Measurements from ENCODE around the gene LRRK1. TPM values are rescaled to one million over a fixed set of nuclear protein-coding genes. Genes with fewer than 3 reads are reported as not detected.

LRRK1 gene
- total RNA-seq, 1 experiment from 2014 or later = not detected

DNA sequence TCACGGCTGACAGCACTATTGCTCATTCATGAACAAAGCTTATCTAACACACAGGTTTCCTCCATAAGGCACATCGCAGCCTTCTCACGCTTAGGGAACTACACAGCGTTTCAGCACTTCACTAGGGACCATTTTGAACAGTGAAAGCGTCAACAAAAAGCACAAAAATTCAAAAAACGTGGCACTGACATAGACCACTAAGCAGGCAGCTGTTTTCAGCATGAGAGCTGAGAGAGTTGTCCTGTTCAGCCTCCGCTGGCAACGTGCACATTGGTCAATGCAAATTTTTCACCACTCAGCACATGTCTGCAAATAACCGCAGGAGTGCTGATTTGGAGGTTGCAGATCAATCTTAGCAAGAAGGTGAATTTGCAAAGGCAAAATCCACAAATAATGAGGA lies 109.2 kb downstream of the LRRK1 start:
- DNase-seq (ENCODE audit: low spot score) = no peak
- in situ Hi-C loops (cut with HindIII; ENCODE audit: low sequenced_read_pairs) = no loop called here

DNA sequence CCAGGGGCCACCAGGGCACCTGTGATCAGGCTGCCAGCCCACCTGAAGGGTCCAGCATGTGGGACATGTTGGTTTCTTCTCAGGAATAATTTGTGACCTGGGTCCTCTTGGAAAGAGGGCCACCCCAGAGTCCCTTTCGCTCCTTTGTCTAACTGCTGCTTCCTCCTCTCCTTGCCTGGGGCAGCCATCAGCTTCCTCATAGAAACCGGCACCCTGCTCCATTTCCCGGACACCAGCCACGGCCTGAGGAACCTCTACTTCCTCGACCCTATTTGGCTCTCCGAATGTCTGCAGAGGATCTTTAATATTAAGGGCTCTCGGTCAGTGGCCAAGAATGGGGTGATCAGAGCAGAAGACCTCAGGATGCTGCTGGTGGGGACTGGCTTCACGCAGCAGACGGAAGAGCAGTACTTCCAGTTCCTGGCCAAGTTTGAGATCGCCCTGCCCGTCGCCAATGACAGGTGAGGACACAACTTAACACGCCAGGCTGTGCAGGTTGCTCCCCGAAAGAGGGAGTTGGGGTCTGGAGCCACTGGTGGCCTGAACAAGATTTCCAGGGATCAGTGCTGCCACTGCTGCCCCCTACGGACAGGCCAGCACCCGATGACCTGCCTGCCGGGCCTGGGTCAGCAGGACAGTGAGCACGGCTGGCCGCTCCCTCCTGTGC lies 109.7 kb downstream of the LRRK1 start:
- DNase-seq (ENCODE audit: low spot score) = no peak
- in situ Hi-C loops (cut with HindIII; ENCODE audit: low sequenced_read_pairs) = no loop called here

DNA sequence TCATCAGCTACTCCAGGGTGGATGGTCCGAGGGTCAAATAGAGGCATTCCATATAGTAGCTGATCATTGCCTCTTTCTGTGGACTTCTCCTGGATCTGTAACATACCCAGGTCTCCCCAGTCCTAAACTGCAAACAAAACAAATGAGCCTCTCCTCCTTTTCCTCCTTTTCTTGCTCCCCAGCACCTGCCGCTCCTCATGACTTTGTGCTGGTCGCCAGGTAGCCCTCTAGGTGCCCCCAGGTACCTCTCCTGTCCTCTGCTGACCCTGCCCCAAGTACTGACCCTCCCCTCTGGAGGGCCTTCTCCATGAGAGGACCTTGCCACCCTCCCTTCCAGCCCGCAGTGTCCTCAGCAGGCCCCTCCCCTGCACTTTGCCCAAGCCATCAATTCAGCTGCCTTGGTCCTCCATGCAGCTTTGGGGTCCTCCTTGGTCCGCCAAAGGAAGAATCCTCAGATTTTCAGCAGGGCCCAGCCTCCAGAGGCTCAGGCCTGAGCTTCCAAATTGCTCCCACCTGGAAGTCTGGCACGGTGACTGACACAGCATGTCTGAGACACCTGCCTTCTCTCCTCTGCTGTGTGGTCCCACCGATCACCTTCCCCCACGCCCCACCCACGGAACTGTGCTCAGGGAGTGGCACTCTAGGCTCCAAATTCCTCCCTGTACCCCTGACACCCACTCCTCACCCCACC lies 111.0 kb downstream of the LRRK1 start:
- in situ Hi-C loops (cut with HindIII; ENCODE audit: low sequenced_read_pairs) = no loop called here
- no peak for DNase-seq (ENCODE audit: low spot score)

DNA sequence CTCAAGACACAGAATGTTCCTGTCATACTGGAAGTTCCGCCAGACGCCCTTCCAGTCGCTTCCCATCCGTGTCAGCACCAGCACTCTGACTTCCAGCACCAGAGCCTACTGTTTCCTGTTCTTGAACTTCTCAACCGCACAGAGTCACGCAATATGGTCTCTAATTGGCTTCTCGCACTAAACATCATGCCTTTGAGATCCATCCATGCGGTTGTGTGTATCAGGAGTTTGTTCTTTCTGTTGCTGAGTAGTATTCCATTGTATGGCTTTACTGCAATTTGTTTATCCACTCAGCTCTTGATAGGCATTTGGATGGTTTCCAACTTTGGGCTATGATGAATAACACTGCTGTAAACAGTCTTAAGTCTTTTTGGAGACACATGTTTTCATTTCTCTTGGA lies 112.1 kb downstream of the LRRK1 start:
- DNase-seq (ENCODE audit: low spot score) = no peak
- in situ Hi-C loops (cut with HindIII; ENCODE audit: low sequenced_read_pairs) = no loop called here

DNA sequence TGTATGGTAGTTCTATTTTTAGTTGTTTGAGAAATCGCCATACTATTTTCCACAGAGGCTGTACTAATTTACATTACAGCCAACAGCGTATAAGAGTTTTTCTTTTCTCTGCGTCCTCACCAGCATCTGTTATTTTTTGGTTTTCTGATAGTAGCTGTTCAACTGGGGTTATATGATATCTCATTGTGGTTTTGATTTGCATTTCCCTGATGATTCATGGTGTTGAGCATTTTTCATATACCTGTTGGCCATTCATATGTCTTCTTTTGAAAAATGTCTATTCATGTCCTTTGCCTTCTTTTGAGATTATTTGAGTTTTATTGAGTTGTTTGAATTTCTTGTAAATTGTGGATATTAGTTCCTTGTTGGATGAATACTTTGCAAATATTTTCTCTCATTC lies 114.6 kb downstream of the LRRK1 start:
- in situ Hi-C loops (cut with HindIII; ENCODE audit: low sequenced_read_pairs) = no loop called here
- no peak for DNase-seq (ENCODE audit: low spot score)

GRCh38 chr15:101035611-101036010 lies 116.5 kb downstream of the LRRK1 start:
- in situ Hi-C loops (cut with HindIII; ENCODE audit: low sequenced_read_pairs) = no loop called here
- no peak for DNase-seq (ENCODE audit: low spot score)

GRCh38 chr15:101036189-101036588 lies 117.0 kb downstream of the LRRK1 start:
- in situ Hi-C loops (cut with HindIII; ENCODE audit: low sequenced_read_pairs) = no loop called here
- DNase-seq (ENCODE audit: low spot score) = no peak

DNA sequence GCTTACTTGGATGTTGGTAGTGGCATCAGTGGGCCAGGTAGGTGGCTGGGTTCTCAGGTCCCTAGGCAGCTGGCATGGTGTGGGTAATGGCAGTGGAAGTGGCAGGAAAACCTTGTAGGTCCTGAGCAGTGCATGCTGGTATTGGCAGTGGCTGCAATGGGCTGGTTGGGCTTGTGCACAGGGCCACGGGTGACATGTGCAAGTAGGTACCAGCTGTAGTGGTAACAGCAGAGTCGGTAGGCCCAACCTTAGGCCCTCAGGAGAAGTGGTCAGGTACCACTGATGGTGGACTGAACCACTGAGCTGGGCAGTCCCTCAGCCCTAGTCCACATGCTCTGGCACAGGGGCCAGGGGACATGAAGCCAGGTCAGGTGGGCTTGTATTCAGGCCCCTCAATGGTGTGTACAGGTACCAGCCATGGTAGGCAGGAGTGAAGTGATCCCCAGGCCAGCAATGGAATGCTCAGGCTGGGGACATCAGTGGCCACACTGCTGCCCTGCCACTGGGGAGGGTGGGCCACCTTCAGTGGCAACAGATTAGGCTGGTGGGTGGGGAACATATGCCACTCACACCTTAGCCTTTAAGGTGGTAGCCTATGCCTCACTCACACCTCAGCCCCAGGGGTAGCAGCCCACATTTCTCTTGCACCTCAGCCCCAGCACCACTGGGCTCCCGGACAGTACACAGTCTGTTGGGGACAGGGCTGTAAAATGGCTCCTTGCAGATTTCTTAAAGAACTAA lies 118.1 kb downstream of the LRRK1 start:
- DNase-seq (ENCODE audit: low spot score) = no peak
- in situ Hi-C loops (cut with HindIII; ENCODE audit: low sequenced_read_pairs) = no loop called here

DNA sequence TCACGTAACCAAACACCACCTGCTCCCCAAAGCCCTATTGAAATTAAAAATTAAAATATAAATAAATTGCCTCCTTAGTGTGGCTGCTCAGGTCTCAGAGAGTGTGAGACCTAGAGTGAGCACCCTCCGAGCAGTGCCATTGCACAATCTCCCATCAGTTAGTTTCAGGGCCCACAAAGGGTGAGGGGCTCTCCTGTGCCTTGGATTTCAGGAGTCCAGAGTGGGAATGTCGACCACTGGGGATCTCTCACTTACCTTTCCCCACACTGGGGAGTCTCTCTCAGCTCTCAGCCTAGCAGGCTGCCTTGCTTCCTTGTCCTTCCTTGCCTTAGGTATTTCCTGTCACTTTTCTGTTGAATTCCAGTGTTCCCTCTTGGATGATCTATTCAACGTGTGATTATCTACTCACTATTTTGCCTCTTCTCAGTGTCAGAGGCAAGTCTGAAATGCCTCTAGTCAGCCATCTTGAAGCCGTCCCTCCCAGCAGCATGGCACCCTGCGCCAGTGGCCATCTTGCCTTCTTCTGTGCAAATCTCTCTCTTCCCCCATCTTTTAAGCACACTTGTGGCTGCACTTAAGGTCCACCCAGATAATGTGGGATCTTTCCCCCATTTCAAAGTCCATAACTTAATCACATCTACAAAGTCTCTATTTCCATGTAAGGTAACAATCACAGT lies 119.3 kb downstream of the LRRK1 start:
- in situ Hi-C loops (cut with HindIII; ENCODE audit: low sequenced_read_pairs) = no loop called here
- no peak for DNase-seq (ENCODE audit: low spot score)

- no peak for DNase-seq (ENCODE audit: low spot score)
- in situ Hi-C loops (cut with HindIII; ENCODE audit: low sequenced_read_pairs) = no loop called here
These were observed 120.3 kb downstream of the LRRK1 start for GRCh38 chr15:101039461-101039860.

GRCh38 chr15:101042320-101042719 lies 123.2 kb downstream of the LRRK1 start:
- DNase-seq (ENCODE audit: low spot score) = no peak
- in situ Hi-C loops (cut with HindIII; ENCODE audit: low sequenced_read_pairs) = no loop called here

- in situ Hi-C loops (cut with HindIII; ENCODE audit: low sequenced_read_pairs) = no loop called here
- no peak for DNase-seq (ENCODE audit: low spot score)
These were observed 123.9 kb downstream of the LRRK1 start for GRCh38 chr15:101043011-101043410.

DNA sequence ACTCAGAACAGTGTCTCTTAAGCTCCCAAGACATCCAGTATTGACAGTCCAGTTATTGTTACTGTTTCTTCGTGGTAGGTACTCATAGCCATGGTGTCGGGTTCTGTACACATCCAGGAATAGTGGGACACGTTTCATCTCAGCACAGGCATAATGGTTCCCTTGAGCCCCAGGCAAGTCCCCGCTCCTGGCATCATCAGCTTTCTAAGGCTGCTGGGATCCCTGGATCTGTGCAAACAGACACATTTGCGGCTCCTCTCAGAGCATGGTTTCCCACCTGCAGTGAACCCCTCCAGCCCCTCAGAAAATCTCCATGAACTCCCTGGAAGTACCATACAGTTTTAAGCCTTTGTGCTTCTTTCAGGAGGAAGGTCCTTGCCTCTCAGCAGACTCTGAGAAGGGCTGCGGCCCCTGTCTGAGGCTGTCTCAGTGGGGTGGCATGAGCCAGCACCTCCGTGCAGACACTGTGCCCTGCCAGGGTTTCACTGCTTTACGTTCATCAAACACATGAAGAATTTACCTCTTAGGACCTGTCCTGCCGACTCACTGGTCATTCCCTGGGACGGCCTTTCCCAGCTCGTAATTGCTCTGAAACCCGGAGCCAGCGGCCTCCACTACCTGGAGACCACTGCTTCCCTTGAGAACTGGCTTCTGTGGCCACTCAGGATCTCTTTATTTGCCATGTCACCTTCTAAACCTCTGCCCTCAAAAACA lies 124.9 kb downstream of the LRRK1 start:
- in situ Hi-C loops (cut with HindIII; ENCODE audit: low sequenced_read_pairs) = no loop called here
- no peak for DNase-seq (ENCODE audit: low spot score)

- DNase-seq (ENCODE audit: low spot score) = no peak
- in situ Hi-C loops (cut with HindIII; ENCODE audit: low sequenced_read_pairs) = no loop called here
These were observed 125.6 kb downstream of the LRRK1 start for GRCh38 chr15:101044625-101045235.

- in situ Hi-C loops (cut with HindIII; ENCODE audit: low sequenced_read_pairs) = no loop called here
- no peak for DNase-seq (ENCODE audit: low spot score)
These were observed 126.1 kb downstream of the LRRK1 start for GRCh38 chr15:101045236-101045646.

DNA sequence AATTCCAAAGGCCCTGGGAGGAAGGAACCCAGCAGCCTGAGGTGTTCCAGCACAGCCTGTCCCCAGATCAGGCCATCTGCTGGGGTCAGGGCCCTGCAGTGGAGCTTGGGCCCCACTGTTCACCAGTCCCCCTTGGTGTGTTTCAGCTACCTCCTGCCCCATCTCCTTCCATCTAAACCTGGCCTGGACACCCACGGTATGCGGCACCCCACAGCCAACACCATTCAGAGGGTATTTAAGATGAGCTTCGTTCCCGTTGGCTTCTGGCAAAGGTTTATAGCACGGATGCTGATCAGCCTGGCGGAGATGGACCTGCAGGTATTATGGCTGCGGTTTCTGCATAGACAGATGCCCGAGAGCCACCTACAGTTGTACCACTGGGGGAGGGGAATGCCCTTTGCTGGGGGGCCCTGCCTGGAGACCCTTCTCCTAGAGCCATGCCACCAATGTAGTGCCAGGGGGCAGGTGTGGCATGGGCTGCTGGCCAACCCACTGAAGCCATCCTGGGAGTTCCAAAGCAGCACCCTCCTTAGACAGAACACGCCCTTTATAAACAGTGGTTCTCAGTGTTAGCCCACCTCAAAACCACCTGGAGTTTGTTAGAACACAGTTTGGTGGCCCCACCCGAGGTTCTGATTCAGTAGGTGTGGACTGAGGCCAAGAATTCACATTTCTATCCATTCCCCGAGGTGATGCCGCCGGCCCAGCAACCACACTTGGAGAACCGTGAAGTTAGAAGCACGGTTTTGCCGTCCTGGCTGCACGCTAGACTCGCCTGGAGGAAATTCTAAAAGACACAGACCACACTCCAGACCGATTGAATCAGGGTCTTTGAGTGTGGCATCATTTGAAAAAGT lies 126.9 kb downstream of the LRRK1 start:
- DNase-seq (ENCODE audit: low spot score) = no peak
- in situ Hi-C loops (cut with HindIII; ENCODE audit: low sequenced_read_pairs) = no loop called here

- no peak for DNase-seq (ENCODE audit: low spot score)
- in situ Hi-C loops (cut with HindIII; ENCODE audit: low sequenced_read_pairs) = no loop called here
These were observed 127.7 kb downstream of the LRRK1 start for GRCh38 chr15:101046826-101047225.

- in situ Hi-C loops (cut with HindIII; ENCODE audit: low sequenced_read_pairs) = no loop called here
- no peak for DNase-seq (ENCODE audit: low spot score)
These were observed 128.2 kb downstream of the LRRK1 start for GRCh38 chr15:101047301-101047781.
